GM18867 (cell line): ENCODE data around the gene NOC3L.
"Not testable (repeated sequence)": the region's sequence is repeated elsewhere in the genome, so short reads cannot be mapped to it uniquely, and the experiment has no call there.

Source experiments
- ATAC-seq: cut with Tn5 transposase; IDR thresholded peaks from one replicate; pipeline ENCODE4 v1.9.1; 2021; ENCODE audit warnings: mild to moderate bottlenecking, moderate library complexity; ENCODE audit not compliant: unreplicated experiment

The NOC3L gene

DNA sequence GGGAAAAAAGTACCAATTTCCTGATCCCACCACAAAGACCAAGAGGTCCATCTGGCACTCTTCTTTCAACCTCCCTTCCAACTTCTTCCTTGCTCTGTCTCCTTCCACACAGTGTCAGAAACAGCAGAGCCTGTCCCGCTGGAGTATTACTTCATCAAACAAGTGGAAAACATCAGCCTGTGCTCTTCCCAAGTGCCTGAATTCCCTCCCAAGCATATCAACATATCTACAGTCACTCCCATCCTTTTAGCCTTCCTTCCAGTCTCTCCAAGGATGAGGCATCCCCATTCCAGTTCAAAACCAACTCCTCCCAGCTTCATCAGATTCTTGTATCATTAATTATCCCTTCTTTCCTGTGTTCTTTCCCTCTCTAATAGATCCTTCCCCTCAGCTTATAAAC lies 1.7 kb upstream of the NOC3L start:
- ATAC-seq, result no peak

DNA sequence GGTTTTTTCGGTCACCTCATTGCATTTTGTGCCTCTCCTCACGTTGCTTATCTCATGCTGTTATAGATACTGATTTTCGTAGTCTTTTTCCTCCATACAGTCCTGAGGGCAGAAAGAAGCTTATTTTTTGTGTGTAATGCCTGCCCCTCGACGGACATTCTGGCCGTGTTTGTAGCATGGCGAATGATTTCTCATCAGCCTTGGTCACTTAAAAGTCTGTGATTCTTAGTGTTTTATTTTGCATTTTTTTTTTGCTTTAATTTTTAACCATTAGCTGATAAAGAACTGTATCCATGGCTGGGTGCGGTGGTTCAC lies 469 bp upstream of the NOC3L start:
- ATAC-seq, result no peak

DNA sequence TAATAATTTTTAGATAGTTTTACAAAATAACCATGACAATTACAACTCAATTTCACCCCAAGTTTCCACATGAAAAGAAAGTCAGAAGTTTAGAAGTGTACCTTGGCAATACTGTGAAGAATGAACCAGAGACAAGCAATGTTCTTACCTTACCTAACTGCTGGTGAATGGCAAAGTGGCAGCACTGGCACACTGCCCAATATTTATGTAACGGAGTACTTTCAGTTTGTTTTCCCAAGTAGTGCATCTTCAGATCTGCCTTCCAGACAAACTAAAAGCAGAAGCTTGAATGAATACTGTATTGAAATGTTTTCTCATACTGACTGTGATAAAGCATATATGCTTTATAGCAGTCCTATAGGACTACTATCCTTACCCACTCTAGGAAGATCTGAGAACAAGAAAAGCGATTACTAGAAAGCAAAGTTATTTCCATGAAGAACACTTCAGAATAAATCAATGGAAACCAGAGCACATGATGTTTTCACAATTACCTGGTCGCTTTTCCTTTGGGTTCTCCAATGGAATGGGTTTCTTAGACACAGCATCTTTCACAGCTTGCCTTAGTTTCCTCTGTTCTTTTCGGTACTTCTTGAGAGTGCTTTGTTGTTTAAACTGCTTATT lies 1.5 kb downstream of the NOC3L start:
- ATAC-seq, result no peak

DNA sequence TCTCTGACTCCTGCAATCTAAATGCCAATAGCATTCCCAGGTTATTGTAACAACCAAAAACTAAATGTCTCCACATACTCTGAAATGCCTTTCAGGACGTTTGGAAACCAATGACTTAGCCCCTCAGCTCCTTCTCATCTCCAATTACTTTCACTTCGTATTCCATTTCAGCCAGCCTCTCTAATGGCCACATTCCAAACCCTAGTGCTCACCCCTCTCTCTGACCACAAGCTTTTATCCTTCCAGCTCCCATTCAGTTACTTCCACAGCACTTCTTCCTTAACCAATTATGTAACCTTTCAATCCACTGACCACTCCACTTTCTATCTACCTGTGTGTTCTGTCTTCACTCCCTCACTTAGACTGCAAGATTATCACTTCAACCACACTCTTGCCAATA lies 4.3 kb downstream of the NOC3L start:
- ATAC-seq, result no peak

DNA sequence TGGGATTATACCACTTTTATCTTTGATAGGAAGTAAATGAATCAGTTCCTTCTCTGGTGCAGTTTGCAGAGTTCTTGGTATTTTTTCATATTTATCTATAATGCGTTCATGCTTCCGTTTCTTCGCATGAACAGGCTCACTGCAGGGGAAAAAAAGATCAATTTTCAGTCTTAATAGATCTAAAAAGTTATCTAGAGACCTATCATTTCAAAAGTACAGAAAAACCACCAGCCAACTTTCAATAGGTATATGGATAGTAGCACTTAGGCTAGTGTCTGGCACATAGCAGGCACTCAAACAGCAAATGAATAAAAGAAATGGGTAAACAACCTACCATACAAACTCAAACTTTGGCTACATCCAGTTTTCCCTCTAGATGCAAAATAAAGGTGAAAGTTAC lies 5.5 kb downstream of the NOC3L start:
- no peak for ATAC-seq

DNA sequence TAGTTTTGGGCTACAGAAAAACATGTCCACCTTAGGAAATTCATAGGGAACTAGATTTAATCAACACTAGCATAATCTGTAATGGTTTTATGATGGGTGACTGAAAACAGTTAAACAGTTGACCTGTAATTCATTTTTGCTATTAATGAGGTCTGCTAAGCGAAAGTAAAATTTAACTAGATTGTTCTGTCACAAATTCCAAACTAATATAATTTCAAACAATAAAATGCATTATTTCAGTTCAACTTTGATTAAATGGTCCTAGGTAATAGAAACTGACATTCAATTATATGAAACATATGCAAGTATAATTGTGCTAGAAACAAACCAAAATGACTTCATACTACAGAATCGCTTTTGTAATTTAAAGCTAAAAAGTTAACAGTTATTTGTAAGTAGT lies 6.9 kb downstream of the NOC3L start:
- ATAC-seq, result no peak

DNA sequence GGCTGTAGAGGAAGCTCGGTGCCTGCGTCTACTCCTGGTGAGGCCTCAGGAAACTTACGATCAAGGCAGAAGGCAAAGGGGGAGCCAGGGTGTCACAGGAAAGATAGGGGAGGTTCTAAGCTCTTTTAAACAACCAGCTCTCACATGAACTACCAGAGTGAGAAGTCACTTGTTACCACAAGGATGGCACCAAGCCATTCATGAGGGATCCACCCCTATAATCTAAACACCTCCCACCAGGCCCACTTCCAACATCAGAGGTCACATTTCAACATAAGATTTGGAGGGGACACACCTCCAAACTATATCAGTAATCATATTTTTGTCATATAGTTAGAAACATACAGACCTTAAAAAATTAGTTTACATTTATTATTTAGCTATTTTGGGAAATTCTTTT lies 9.4 kb downstream of the NOC3L start:
- no peak for ATAC-seq

DNA sequence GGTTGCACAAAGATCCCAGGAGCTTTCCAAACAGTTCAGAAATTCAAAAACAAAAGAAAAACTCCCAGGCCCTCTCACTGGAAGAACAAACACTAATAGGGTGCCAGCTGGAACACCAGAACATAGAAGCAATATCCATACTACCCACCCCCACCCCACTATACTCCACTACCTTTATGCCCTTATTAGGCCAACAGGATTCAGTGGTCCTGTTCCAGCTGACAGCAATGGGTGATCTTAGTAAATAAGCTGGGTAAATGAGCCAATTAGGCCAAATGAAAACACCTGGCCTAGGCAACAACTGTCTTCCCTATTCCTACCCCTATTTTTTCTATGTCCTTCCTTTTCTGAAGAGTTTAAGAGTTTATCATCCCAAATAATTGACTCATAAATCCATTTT lies 11.7 kb downstream of the NOC3L start:
- ATAC-seq, result no peak

DNA sequence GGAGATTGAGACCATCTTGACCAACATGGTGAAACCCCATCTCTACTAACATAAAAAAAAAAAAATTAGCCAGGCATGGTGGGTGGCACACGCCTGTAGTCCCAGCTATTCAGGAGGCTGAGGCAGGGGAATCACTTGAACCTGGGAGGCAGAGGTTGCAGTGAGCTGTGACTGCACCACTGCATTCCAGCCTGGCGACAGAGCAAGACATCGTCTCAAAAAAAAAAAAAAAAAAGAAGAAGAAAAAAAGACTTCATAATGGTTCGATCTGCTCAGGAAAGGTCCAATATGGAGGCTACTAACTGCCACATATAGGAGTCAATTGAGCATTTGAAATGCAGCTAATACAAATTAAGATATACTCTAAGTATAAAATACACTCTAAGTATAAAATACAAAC lies 12.2 kb downstream of the NOC3L start:
- not testable (repeated sequence) for ATAC-seq

DNA sequence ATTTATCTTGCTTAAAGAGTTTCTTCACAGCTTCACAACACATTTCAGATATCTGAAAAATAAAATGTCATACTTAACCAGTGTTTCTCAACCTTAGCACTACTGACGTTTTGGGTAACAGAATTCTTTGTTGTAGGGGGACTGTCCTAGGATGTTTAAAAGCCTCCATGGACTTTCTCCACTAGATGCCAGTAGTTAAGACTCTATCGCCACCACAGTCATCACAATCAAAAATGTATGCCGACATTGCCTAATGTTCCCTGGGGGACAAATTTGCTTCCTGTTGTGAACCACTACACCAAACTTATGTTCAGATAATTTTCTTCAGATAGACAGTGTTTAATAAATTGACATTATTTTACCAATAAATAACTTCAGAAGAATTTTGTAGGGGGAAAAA lies 13.4 kb downstream of the NOC3L start:
- ATAC-seq, result no peak

DNA sequence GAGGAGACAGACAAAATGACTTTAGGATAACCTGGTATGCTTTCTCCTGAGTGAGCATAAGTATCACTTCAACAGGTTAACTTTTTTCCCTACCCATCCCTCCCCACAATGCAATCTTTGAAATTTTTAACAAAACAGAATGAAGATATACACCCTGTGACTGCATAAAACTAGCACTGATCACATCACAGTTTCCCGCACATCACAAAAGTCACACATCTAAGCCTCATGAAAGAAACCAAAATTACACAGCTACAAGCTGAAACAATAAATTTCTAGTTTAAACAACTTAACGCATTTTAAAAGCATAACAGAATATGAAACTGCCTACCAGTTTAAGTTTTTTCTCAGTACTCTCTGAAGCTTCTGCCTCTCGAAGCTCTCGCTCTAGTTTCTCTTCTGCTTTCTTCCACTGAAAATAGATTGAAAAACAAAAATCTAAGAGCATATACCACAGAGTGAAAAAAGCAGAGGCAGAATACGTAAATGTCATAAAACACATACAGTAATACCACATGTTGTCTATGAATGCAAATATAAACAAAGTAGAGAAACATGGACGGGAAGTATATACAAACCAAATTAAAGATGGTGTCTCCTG lies 18.1 kb downstream of the NOC3L start:
- peak; percentile 97 for ATAC-seq

DNA sequence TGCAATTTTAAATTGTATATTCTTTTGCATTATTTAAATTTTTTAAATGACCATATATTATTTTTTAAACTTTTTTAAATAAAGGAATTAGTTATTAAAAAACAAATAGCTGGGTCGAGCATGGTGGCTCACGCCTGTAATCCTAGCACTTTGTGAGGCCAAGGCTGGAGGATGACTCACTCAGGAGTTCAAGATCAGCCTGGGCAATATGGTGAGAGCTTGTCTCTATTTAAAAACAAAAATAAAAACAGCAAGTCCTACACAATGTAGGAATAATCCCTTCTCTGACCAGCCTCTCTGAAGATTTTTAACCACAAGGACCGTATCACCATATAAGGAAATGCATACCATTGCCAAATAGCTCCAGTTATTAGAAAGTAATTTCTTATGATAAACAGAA lies 19.6 kb downstream of the NOC3L start:
- ATAC-seq, result no peak

DNA sequence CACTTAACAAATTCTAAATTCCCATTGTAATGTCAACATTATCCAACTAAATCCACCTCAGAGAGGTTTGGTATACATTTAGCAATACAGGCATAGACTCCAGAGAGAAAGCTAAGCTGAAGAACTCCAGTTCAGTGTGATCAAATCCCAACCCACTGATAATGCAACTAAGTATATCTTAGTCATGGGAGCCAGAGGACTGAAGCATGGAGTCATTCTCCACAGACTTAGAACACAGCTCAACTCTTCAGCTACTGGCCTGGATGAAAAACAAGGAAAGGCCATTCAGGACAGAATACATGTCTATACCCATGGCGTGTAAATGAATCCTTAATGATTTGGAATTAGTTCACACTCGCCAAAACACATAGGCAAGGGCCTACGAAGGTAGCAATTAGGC lies 27.9 kb downstream of the NOC3L start:
- no peak for ATAC-seq

DNA sequence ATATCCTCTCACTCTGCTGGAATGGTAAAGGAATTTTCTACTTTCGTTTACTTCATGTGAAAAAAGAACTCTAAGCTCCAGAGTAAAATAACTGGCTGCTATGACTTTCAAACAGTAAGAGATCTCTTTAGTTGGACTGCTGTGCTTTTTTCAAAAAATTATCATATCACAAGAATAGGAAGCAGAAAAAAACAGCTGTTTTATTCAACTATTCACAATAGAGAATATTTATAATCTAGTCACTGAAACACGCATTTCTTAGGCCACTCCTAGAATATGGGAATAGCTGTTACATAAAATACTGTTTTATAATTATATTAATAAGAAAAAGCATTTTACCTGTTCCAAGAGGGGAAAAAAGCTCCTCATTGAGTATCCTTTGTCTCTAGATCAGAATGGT lies 29.7 kb downstream of the NOC3L start:
- ATAC-seq, result no peak

DNA sequence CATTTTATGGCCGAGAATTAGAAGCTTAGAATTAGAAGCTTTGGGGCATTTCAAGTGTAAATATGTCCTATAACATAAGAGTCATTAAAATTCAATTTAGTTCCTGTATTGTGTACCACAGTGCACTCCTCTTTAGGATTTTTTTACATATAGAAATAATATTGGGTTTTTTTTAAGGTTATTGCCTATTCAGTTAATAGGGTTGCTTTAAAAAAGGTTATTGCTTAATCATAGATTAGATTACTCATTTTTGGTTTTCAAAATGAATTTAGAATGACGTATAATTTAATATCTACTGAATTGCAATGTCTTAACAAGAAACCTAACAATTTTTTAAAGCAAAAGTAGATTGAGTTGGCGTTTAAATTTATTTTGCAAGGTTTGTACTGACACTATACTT lies 34.1 kb downstream of the NOC3L start:
- no peak for ATAC-seq

DNA sequence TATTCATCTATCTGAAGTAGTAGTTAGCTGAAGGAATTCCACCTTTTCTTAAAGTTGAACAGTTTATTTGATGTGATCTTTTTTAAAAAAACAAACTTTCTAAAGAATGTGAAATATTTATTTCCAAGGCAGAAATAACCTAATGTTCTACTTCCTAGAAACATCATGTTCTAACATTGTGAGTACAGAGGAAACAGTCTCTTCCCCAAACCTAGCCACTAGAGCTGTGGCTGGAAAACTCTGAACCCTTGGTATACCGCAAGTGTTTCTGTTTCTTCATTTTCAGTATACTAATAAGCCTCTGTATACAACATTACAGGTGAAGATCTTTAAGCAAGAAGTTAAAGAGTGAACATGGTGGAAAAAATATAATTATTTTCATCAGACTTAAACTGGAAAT lies 35.1 kb downstream of the NOC3L start:
- ATAC-seq, result no peak

DNA sequence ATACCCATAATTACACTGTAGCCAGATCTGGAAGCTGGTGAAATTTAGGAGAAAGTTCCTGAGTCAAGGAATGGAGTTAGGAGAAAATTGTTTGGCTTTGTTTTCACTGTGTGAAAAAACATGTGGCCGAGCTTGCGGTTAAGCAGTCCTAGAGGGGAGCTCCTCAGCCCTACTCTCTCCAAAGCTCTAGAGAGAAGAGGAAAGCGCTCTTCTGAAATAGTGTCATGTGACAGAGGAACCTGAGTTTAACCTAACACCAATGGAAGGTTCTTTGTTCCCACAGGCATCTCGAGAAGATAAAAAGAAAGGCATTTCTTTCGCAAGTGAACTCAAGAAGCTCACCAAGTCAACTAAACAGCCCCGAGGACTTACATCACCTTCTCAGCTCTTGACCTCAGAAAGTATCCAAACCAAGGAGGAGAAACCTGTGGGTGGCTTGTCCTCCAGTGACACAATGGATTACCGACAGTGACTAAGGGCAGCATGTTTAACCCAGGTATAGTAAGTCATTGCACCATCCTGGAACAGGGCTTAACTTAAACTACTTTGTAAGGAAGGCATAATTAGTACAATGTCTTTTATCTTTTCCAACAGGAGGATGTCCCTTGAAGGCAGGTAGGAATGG lies 38.0 kb downstream of the NOC3L start:
- ATAC-seq, result no peak

DNA sequence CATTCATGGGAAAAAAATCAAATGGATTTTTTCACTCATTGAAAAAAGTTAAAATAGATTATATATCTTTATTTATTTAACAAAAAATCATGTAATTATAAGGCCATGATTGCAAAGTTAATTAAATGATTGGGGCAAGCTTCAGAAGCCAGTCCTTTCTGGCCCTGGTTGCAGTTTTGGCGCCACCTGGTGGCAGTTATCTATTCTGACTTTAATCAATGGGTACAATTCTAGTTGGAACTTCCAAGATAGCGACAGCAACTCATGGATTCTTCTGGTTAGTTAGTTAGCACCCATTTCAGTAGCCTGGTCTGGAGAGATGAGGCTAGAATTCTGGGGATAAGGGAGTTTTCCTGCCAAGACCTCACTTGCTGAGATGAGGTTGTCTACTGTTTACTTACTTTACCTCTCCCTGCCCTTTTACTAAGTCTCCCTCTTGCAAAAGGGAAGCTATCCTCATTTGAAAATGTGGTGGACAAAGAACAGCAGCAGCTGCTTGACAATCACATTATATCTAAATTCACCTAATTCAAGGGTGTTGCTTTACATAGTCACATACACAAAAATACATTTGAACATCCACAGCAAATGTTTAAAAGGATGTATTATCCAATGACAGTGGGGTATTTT lies 42.3 kb downstream of the NOC3L start:
- ATAC-seq, result peak; percentile 56

DNA sequence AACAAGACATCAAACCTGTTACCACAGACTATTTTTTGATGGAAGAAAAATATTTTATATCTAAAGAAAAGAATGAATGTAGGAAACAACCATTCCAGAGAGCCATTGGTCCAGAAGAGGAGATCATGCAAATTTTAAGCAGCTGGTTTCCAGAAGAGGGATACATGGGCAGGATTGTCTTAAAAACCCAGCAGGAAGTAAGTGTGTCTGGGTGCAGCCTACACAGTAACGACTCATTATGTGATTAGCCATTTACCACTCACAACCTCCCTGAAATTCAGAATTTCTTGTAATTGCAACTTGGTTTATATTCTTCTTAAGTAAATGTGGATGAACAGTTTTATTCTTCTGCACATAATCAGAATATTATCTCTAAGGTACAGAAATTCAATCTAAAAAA lies 46.2 kb downstream of the NOC3L start:
- no peak for ATAC-seq

DNA sequence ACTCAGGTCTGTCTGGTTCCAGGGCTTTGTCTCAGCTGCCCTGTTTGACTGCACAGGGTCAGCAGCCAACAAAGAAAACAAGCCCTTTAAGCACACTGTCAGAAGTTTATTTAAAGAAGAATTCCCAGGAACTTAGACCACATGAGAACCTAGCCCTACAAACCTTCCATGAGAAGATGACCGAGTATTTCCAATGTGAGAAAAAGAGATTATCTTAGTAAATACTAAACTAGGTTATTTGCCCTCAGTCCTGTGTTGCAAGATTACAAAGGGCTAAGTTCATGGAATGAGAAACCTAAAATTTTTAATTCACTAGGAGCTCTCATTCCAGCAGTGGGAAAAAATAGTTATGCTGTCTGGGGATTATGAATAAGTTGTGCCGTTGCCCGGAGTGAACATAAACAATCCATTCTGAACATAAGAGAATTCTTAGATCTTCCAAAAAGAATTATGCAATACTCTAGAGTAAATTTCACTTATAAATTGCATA lies 46.7 kb downstream of the NOC3L start:
- ATAC-seq, result no peak

DNA sequence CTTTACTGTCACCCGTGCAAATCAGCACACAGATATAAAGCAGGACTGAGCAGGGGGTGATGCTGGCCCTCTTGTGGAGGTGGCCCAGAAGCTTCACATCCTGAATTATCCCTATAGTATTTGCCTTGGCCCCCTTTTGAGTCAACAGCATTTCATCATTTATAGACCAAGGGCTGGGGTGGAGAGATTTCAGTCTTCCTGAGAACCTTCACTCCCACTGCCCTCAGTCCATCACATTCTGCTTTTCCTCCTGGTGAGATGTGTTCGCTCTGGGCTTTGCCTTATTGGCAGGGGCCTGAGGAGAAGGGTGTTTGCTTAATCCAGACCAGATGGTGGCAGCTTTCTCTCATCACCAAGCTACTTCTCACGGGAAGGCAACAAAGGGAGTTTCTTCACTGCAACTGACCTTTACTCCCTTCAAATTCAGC lies 47.7 kb downstream of the NOC3L start:
- no peak for ATAC-seq

DNA sequence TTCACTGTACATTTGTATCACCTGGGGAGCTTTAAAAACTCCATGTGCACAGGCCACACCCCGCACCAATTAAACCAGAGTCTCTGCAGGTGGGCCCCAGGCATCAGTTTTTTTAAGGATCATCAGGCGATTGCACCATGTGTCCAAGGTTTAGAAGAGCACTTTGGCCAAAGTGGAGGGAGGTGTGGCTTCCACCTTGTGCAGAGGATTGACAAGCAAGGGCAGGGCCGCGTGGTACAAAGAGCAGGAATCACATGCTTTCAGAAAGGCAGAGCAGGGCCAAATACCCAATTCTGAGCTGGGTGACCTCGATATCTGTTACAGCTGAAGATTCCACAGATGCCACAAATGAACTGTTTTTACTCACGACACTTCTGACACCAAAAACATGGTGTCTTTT lies 52.4 kb downstream of the NOC3L start:
- no peak for ATAC-seq
